Mesendoderm (in vitro differentiated cells): ENCODE results near the gene SLC39A12.
A peak's percentile ranks its signal among the peaks of the same experiment; 100 is the strongest.

Experiments used
- DNase-seq: peaks from one replicate; pipeline ENCODE4 v3.0.0; 2013
- H2AK5ac ChIP-seq: 2 replicates; pipeline ENCODE4 v1.6.1; 2013; ENCODE audit warnings: low read length, inconsistent platforms
- H2BK120ac ChIP-seq: 2 replicates; pipeline ENCODE4 v1.6.1; 2013; ENCODE audit warnings: low read depth, mild to moderate bottlenecking, low read length, moderate library complexity, mixed read lengths
- H2BK15ac ChIP-seq: replicated peaks from 2 replicates; pipeline ENCODE4 v1.6.1; 2013; ENCODE audit warnings: low read depth, mild to moderate bottlenecking, moderate library complexity
- H2BK5ac ChIP-seq: 2 replicates; pipeline ENCODE4 v1.6.1; 2013; ENCODE audit warnings: low read length, inconsistent platforms
- H3K18ac ChIP-seq: 2 replicates; pipeline ENCODE4 v1.6.1; 2013; ENCODE audit warnings: mild to moderate bottlenecking, low read length, mixed read lengths
- H3K23ac ChIP-seq: one replicate; pipeline ENCODE4 v1.6.1; 2013; ENCODE audit warnings: low read length
- H3K27ac ChIP-seq: 2 replicates; pipeline ENCODE4 v1.5.1; 2013; ENCODE audit warnings: low read depth, mild to moderate bottlenecking, inconsistent platforms, low read length, moderate library complexity
- H3K27me3 ChIP-seq: 2 replicates; pipeline ENCODE4 v1.6.1; 2013; ENCODE audit warnings: low read length, control low read depth, mild to moderate bottlenecking, inconsistent platforms; ENCODE audit not compliant: insufficient read depth, poor library complexity
- H3K36me3 ChIP-seq: 2 replicates; pipeline ENCODE4 v1.6.1; 2013; ENCODE audit warnings: low read length, inconsistent platforms; ENCODE audit not compliant: control insufficient read depth, insufficient read depth
- H3K4ac ChIP-seq: one replicate; pipeline ENCODE4 v1.6.1; 2013; ENCODE audit warnings: low read depth, mild to moderate bottlenecking, low read length, moderate library complexity
- H3K4me1 ChIP-seq: 2 replicates; pipeline ENCODE4 v1.6.1; 2013; ENCODE audit warnings: low read depth, low read length, inconsistent platforms; ENCODE audit not compliant: control insufficient read depth
- H3K4me2 ChIP-seq: 2 replicates; pipeline ENCODE4 v1.6.1; 2013; ENCODE audit warnings: low read length
- H3K4me3 ChIP-seq: 2 replicates; pipeline ENCODE4 v1.5.1; 2013; ENCODE audit warnings: mild to moderate bottlenecking, low read length
- H3K56ac ChIP-seq: one replicate; pipeline ENCODE4 v1.6.1; 2013; ENCODE audit warnings: low read length
- H3K79me1 ChIP-seq: 2 replicates; pipeline ENCODE4 v1.6.1; 2013; ENCODE audit warnings: low read length, inconsistent platforms
- H3K79me2 ChIP-seq: 2 replicates; pipeline ENCODE4 v1.6.1; 2013; ENCODE audit warnings: mild to moderate bottlenecking, low read length; ENCODE audit not compliant: control insufficient read depth, insufficient read depth
- H3K9ac ChIP-seq: 2 replicates; pipeline ENCODE4 v1.6.1; 2013; ENCODE audit warnings: low read length, inconsistent platforms
- H4K5ac ChIP-seq: one replicate; pipeline ENCODE4 v1.6.1; 2013; ENCODE audit warnings: low read length
- H4K8ac ChIP-seq: one replicate; pipeline ENCODE4 v1.6.1; 2013; ENCODE audit warnings: low read depth, mild to moderate bottlenecking, control low read depth, low read length, moderate library complexity
- WGBS: extraction: QIAGEN DNeasy Blood & Tissue Kit; methylation state at CpG from one replicate; pipeline ENCODE4 v1.1.7; 2013; ENCODE audit warnings: low lambda C conversion rate, missing lambda C conversion rate; ENCODE audit not compliant: insufficient coverage; ENCODE audit errors: extremely low coverage; 5-methylcytosine and 5-hydroxymethylcytosine counted together

Gene SLC39A12

DNA sequence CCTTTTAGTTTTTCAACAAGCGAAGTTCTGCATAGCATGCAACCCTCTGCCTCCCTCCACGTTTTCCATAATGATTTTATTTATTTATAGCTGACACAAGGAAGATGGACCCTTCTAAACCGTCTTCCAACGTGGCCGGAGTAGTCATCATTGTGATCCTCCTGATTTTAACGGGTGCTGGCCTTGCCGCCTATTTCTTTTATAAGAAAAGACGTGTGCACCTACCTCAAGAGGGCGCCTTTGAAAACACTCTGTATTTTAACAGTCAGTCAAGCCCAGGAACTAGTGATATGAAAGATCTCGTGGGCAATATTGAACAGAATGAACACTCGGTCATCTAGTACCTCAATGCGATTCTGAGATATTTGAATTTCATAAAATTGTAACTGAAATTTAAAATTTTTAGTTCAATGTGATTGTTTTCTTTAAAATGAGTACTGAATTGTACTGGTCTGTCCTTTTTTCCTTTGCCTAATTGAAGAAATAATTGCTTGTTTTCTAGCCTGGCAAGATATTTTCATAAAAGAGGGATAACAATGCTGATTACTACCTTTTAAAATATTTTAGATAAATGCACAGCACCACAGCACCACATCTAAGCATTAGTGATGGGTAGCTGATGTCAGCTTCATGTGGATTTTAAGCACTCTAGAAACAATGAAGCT lies 41.5 kb upstream of the SLC39A12 start:
- H3K79me2 ChIP-seq = no peaks in the 10 kb centered on the region
- no peaks in the 10 kb centered on the region for H3K79me1 ChIP-seq
- no peak overlapping the region for H2BK120ac ChIP-seq
- H2BK5ac ChIP-seq = no peak overlapping the region
- peaks cover 2% of the 10 kb centered on the region for H3K4me1 ChIP-seq
- H3K4ac ChIP-seq = no peak overlapping the region
- no peak overlapping the region for H3K27ac ChIP-seq
- no peak overlapping the region for H3K23ac ChIP-seq
- H3K9ac ChIP-seq = no peak overlapping the region
- no peaks in the 10 kb centered on the region for H3K27me3 ChIP-seq
- no peak overlapping the region for H3K4me2 ChIP-seq
- H4K5ac ChIP-seq = no peak overlapping the region
- H3K56ac ChIP-seq = no peak overlapping the region
- no peak overlapping the region for H2BK15ac ChIP-seq
- no peaks in the 10 kb centered on the region for H3K36me3 ChIP-seq
- no peak overlapping the region for H2AK5ac ChIP-seq
- no CpG with 5 or more reads among the region's 12 CpGs for WGBS
- no peak overlapping the region for H4K8ac ChIP-seq
- no peak overlapping the region for H3K4me3 ChIP-seq
- peak; percentile 57 for DNase-seq
- no peak overlapping the region for H3K18ac ChIP-seq

DNA sequence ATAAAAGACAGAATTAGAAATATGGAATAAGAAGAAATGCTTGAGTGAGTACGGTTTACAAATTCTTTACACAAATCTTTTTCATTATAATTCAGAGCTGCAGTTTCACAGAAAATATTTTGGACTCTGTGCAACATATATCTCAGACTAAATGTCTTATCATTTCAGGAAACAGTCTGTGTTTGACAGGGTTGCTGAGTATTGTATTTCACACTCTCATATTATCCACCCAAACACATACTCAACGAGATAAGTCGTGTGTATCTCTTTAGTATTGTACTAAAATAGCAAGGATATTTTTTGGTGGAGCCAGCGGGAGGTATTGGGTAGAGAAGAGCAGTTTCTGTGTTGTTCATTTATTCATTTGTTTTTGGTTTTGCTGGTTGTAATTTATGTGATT lies 39.0 kb upstream of the SLC39A12 start:
- DNase-seq = no peak
- Histone ChIP-seq H3K4ac (no peak overlapping the region), H3K27ac (no peak overlapping the region), H3K23ac (no peak overlapping the region), H2AK5ac (no peak overlapping the region), H3K18ac (no peak overlapping the region), H3K79me2 (no peaks in the 10 kb centered on the region), H2BK15ac (no peak overlapping the region), H3K79me1 (no peaks in the 10 kb centered on the region), H4K5ac (no peak overlapping the region), H4K8ac (no peak overlapping the region), H3K4me2 (no peak overlapping the region), H3K4me3 (no peak overlapping the region), H3K36me3 (no peaks in the 10 kb centered on the region), H3K9ac (no peak overlapping the region), H3K56ac (no peak overlapping the region), H2BK5ac (no peak overlapping the region), H3K4me1 (peaks cover 2% of the 10 kb centered on the region), H3K27me3 (no peaks in the 10 kb centered on the region), H2BK120ac (no peak overlapping the region)
- no CpG with 5 or more reads among the region's 4 CpGs for WGBS

DNA sequence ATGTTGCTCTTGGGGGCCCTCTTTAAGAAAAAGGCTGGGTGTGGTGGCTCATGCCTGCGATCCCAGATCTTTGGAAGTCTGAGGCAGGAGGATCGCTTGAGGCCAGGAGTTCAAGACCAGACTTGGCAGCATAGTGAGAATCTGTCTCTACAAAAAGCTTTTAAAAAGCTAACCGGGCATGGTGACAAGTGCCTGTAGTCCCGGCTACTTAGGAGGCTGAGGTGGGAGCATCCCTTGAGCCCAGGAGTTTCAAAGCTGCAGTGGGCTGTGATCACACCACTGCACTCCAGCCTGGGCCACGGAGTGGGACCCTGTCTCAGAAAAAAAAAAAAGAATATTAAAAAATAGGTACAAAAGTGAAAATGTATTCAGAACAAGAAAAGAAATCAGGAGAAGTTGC lies 38.1 kb upstream of the SLC39A12 start:
- Histone ChIP-seq H2BK15ac (no peak overlapping the region), H3K4me1 (no peaks in the 10 kb centered on the region), H4K8ac (no peak overlapping the region), H3K27me3 (no peaks in the 10 kb centered on the region), H3K27ac (no peak overlapping the region), H3K4me3 (no peak overlapping the region), H3K56ac (no peak overlapping the region), H3K9ac (no peak overlapping the region), H3K23ac (no peak overlapping the region), H2BK120ac (no peak overlapping the region), H2BK5ac (no peak overlapping the region), H3K79me1 (no peaks in the 10 kb centered on the region), H3K79me2 (no peaks in the 10 kb centered on the region), H4K5ac (no peak overlapping the region), H3K36me3 (no peaks in the 10 kb centered on the region), H3K18ac (no peak overlapping the region), H3K4me2 (no peak overlapping the region), H3K4ac (no peak overlapping the region), H2AK5ac (no peak overlapping the region)
- DNase-seq = no peak
- no CpG with 5 or more reads among the region's 5 CpGs for WGBS

DNA sequence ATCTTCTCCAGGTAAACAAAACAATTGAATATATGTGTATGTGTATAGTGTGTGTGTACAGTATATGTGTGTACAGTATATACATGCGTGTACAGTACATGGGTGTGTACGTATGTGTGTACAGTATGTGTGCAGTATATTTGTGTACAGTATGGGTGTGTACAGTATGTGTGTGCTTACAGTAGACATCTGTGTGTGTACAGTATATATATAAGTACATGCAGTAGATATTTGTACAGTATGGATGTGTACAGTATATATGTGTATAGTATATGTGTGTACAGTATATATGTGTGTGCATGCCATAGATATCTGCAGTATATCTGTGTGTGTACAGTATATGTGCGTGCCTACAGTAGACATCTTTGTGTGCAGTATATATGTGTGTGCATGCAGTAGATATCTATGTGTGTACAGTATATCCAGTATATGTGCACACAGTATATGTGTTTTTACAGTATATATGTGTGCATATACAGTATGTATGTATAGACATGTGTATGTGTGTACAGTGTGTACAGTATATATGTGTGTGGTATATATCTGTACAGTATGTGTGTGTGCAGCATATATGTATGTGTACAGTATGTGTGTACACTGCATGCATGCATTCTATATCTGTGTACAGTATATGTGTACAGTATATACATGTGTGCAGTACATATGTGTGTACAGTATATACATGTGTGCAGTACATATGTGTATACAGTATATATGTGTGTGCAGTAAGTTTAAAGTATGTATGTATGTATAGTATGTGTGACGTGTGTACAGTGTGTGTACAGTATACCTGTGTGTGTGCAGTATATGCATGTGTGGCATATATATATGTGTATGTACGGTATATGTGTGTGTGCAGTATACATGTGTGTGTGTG lies 37.3 kb upstream of the SLC39A12 start:
- H3K4me1 ChIP-seq = no peaks in the 10 kb centered on the region
- no peaks in the 10 kb centered on the region for H3K79me2 ChIP-seq
- H2BK5ac ChIP-seq = no peak overlapping the region
- no peak overlapping the region for H3K27ac ChIP-seq
- H3K4me3 ChIP-seq = no peak overlapping the region
- H3K18ac ChIP-seq = no peak overlapping the region
- no peak overlapping the region for H3K23ac ChIP-seq
- H4K5ac ChIP-seq = no peak overlapping the region
- H2AK5ac ChIP-seq = no peak overlapping the region
- no peak overlapping the region for H4K8ac ChIP-seq
- DNase-seq = no peak
- no peaks in the 10 kb centered on the region for H3K27me3 ChIP-seq
- no peak overlapping the region for H3K4me2 ChIP-seq
- H3K36me3 ChIP-seq = no peaks in the 10 kb centered on the region
- H3K79me1 ChIP-seq = no peaks in the 10 kb centered on the region
- H3K9ac ChIP-seq = no peak overlapping the region
- no peak overlapping the region for H3K56ac ChIP-seq
- H2BK15ac ChIP-seq = no peak overlapping the region
- H3K4ac ChIP-seq = no peak overlapping the region
- 100% methylated on average over 2 of the region's 5 CpGs for WGBS
- no peak overlapping the region for H2BK120ac ChIP-seq

DNA sequence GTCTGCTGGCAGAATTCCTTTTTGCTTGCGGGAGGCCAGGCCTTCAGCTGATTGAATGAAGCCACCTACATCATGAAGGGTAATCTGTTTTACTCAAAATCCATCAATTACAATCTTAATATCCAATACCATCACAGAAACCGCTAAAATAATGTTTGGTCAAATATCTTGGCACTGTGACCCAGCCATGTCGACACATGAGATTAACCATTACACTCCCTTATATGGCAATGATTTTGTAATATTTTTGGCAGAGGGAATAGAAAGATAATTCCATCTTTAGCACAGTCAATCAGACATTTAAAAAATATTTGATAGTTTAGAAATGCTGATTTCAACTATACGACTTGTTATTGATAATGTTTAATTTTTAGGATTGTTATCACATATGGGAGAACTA lies 36.5 kb upstream of the SLC39A12 start:
- Histone ChIP-seq H3K4me3 (no peak overlapping the region), H2BK15ac (no peak overlapping the region), H4K5ac (no peak overlapping the region), H4K8ac (no peak overlapping the region), H3K36me3 (no peaks in the 10 kb centered on the region), H3K79me1 (no peaks in the 10 kb centered on the region), H3K9ac (no peak overlapping the region), H3K27me3 (no peaks in the 10 kb centered on the region), H3K4me2 (no peak overlapping the region), H2BK5ac (no peak overlapping the region), H2AK5ac (no peak overlapping the region), H3K56ac (no peak overlapping the region), H3K4ac (no peak overlapping the region), H3K4me1 (no peaks in the 10 kb centered on the region), H3K18ac (no peak overlapping the region), H3K27ac (no peak overlapping the region), H2BK120ac (no peak overlapping the region), H3K23ac (no peak overlapping the region), H3K79me2 (no peaks in the 10 kb centered on the region)
- WGBS = 100% methylated on average over 1 of the region's 4 CpGs
- no peak for DNase-seq
